ENCODE data around the gene NHSL2.

DNA sequence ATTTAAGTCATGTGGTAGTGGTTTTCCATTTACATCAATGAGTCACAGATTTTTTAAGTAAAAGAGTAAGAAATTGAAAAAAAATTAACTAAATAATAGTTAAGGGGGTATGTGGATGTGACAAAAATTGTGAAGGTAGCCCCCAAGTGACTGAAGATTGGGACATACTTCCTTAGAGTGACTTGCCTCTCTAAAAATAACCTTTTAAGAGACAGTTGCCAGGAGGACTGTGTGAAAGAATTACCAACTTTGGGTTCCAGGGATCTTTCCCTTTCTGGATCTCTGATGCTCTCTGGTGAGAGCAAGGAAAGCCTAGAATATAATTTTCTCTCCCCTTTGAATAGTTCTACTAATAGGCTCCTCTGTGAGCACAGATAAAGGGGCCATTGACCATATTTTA lies 42.7 kb downstream of the NHSL2 start:
- TF ChIP-seq, protein P1, sequence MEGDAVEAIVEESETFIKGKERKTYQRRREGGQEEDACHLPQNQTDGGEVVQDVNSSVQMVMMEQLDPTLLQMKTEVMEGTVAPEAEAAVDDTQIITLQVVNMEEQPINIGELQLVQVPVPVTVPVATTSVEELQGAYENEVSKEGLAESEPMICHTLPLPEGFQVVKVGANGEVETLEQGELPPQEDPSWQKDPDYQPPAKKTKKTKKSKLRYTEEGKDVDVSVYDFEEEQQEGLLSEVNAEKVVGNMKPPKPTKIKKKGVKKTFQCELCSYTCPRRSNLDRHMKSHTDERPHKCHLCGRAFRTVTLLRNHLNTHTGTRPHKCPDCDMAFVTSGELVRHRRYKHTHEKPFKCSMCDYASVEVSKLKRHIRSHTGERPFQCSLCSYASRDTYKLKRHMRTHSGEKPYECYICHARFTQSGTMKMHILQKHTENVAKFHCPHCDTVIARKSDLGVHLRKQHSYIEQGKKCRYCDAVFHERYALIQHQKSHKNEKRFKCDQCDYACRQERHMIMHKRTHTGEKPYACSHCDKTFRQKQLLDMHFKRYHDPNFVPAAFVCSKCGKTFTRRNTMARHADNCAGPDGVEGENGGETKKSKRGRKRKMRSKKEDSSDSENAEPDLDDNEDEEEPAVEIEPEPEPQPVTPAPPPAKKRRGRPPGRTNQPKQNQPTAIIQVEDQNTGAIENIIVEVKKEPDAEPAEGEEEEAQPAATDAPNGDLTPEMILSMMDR (IDR thresholded peaks at IDR 0.05): no peak
- TF ChIP-seq POLR2AphosphoS5 (IDR thresholded peaks at IDR 0.05): no peak
